Measurements from ENCODE around the gene BICDL2. TPM values are rescaled to one million over a fixed set of nuclear protein-coding genes. Genes with fewer than 3 reads are reported as not detected.
"Not testable (repeated sequence)": the region's sequence is repeated elsewhere in the genome, so short reads cannot be mapped to it uniquely, and the experiment has no call there.

Gene BICDL2
- total RNA-seq, 1 donor from 2014 or later: 0.05 TPM

DNA sequence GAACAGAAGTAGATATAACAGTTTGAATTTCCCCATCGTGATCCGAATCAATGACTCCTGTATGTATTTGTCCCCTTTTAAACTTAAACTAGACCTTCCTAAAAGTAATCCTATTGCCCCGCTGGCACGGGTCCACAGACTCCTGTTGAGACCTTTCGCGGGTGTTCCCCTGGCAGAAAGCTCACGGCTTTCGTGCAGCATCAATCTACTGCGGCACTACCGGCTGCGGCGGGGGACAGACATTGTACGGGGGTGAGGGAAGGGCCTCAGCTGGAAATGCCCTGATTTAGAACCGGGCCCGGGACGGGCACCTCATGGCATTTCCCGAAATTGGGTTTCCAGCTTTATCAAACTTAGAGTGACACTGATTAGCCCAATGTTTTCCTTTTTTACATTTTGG, 43.3 kb upstream of the BICDL2 start:
- no peak overlapping the region for H3K27ac ChIP-seq (replicated peaks)
- H3K27me3 ChIP-seq (ENCODE audit: low read depth): no peaks in the 10 kb centered on the region
- H3K4me3 ChIP-seq: no peak overlapping the region
- peaks cover 9% of the 10 kb centered on the region for H3K4me1 ChIP-seq
- intact Hi-C loops (cut with micrococcal nuclease): no loop called here
- H3K36me3 ChIP-seq: peaks cover 3% of the 10 kb centered on the region
- no peak for DNase-seq
- no peak for TF ChIP-seq CTCF (IDR thresholded peaks at IDR 0.05; ENCODE audit: borderline replicate concordance)
- H3K9me3 ChIP-seq (replicated peaks): no peaks in the 10 kb centered on the region

GRCh38 chr16:3076577-3076976, 39.8 kb upstream of the BICDL2 start:
- no peak for DNase-seq
- H3K36me3 ChIP-seq: peaks cover 3% of the 10 kb centered on the region
- no peaks in the 10 kb centered on the region for H3K9me3 ChIP-seq (replicated peaks)
- TF ChIP-seq CTCF (IDR thresholded peaks at IDR 0.05; ENCODE audit: borderline replicate concordance): no peak
- no peaks in the 10 kb centered on the region for H3K27me3 ChIP-seq (ENCODE audit: low read depth)
- peak overlapping the region; percentile 16 for H3K27ac ChIP-seq (replicated peaks)
- H3K4me3 ChIP-seq: no peak overlapping the region
- peaks cover 11% of the 10 kb centered on the region for H3K4me1 ChIP-seq
- intact Hi-C loops (cut with micrococcal nuclease): no loop called here

DNA sequence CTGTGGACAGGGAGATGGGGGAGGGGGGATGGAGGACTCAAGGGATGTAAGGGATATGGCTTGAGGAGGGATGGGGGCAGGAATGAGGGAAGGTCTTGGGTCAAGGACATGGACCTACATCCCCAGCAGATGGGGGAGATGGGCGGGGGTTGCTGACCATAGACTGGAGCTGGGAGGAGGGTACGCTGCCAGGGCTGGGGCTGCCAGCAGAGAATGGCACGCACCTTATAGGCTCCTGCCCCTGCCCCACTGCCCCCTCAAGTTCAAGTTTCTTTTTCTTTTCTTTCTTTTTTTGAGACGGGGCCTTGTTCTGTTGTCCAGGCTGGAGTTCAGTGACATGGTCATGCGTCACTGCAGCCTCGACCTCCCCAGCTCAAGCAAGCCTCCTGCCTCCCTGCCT, 39.2 kb upstream of the BICDL2 start:
- peaks cover 11% of the 10 kb centered on the region for H3K4me1 ChIP-seq
- H3K9me3 ChIP-seq (replicated peaks); H3K36me3 ChIP-seq; H3K27me3 ChIP-seq (ENCODE audit: low read depth); DNase-seq; intact Hi-C loops (cut with micrococcal nuclease); H3K4me3 ChIP-seq: not testable (repeated sequence)
- H3K27ac ChIP-seq (replicated peaks): peak overlapping the region; percentile 16

DNA sequence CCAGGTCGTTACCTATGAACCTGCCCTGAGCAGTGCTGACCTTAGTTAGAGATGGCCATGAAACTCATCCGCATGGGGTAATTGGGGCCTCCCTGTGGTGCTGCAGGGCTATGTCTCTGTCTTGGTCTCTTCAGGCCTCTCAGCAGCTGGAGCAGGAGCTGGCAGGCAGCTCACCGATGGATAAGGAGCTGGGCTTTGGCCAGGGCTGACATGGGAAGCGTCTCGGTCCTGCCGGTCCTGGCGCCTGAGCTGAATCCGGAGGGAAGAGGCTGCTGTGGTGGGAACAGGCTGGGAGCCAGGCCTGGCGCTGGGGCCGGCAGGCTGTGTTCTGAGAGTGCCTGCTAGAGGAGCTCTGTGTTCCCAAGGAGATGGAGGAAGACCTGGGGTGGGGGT, 38.8 kb upstream of the BICDL2 start:
- Histone ChIP-seq H3K27me3 (ENCODE audit: low read depth) (no peaks in the 10 kb centered on the region), H3K4me3 (no peak overlapping the region), H3K9me3 (replicated peaks) (no peaks in the 10 kb centered on the region), H3K36me3 (peaks cover 3% of the 10 kb centered on the region), H3K27ac (replicated peaks) (peak overlapping the region; percentile 33), H3K4me1 (peaks cover 11% of the 10 kb centered on the region)
- TF ChIP-seq CTCF (IDR thresholded peaks at IDR 0.05; ENCODE audit: borderline replicate concordance): no peak
- DNase-seq: peak; percentile 65
- intact Hi-C loops (cut with micrococcal nuclease): no loop called here

DNA sequence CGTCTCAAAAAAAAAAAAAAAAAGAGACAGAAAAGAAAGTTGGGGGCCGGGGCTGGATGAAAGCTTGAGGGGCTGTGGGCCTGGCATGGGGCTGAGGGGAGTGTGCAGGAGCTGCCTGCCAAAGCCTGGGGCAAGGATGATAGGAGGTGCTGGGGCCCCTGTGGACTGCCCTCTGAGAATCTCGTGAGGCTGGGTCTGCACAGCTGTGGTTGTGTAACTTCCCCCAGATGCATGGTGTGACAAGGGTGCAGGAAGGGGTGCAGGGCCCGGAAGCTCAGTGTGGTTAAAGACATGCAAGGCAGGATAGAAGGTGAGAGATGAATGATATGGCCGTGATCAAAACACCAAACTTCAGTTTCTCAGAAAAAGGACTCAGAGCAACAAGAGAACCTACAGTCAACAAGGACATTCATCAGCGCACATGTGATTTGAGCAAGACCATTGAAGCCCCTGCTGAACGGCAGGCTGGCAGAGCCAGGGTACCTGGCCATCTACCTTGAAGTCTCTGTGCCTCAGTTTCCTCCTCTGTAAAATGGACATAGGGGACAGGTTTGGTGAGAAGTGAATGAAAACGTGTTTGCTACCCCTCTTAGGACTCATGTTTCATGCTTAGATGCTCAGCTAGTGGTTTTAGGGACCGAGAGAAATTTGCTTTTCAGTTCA, 38.2 kb upstream of the BICDL2 start:
- Histone ChIP-seq H3K4me3 (no peak overlapping the region), H3K27ac (replicated peaks) (peak overlapping the region; percentile 33), H3K27me3 (ENCODE audit: low read depth) (no peaks in the 10 kb centered on the region), H3K9me3 (replicated peaks) (no peaks in the 10 kb centered on the region), H3K36me3 (peaks cover 3% of the 10 kb centered on the region), H3K4me1 (peaks cover 11% of the 10 kb centered on the region)
- intact Hi-C loops (cut with micrococcal nuclease): no loop called here
- DNase-seq: no peak
- TF ChIP-seq CTCF (IDR thresholded peaks at IDR 0.05; ENCODE audit: borderline replicate concordance): no peak

GRCh38 chr16:3073448-3073847, 36.7 kb upstream of the BICDL2 start:
- Histone ChIP-seq H3K4me1 (peaks cover 12% of the 10 kb centered on the region), H3K27ac (replicated peaks) (no peak overlapping the region), H3K27me3 (ENCODE audit: low read depth) (no peaks in the 10 kb centered on the region), H3K4me3 (no peak overlapping the region), H3K9me3 (replicated peaks) (no peaks in the 10 kb centered on the region), H3K36me3 (peaks cover 5% of the 10 kb centered on the region)
- intact Hi-C loops (cut with micrococcal nuclease): no loop called here
- no peak for TF ChIP-seq CTCF (IDR thresholded peaks at IDR 0.05; ENCODE audit: borderline replicate concordance)
- no peak for DNase-seq

DNA sequence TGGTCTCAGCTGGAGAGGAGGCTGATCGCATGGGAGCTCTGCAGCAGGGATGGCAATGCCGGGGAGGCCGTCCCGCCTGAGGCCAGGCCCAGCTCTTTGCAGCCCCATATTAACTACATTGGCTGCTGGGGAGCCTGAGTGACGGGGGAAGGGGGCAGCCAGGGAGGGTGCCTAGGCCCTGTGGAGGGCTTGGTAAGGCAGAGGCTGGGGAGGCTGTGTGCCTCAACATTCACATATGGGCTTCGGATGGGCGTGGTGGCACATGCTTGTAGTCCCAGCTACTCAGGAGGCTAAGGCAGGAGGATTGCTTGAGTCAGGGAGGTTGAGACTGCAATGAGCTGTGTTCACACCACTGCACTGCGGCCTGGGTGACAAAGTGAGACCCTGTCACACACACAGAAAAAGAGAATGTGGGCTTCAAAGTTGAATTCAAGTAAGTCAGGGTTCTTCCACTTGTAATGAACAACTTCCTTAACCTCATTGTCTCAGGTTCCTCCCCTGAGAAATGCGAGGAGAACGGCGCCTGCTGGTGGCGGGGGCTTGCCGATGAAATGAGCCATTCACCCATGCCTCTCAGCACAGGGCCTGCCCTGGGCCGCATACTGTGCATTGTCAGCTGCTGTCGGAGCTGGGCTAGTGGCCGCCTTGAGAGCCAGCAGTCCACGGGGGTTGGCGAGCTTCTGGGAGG, 36.0 kb upstream of the BICDL2 start:
- H3K27ac ChIP-seq (replicated peaks); H3K9me3 ChIP-seq (replicated peaks); DNase-seq; H3K27me3 ChIP-seq (ENCODE audit: low read depth); intact Hi-C loops (cut with micrococcal nuclease); H3K4me3 ChIP-seq: not testable (repeated sequence)
- peaks cover 19% of the 10 kb centered on the region for H3K4me1 ChIP-seq
- H3K36me3 ChIP-seq: peaks cover 12% of the 10 kb centered on the region

- DNase-seq; intact Hi-C loops (cut with micrococcal nuclease); H3K4me3 ChIP-seq; H3K9me3 ChIP-seq (replicated peaks); H3K27me3 ChIP-seq (ENCODE audit: low read depth); H3K36me3 ChIP-seq; H3K27ac ChIP-seq (replicated peaks): not testable (repeated sequence)
- H3K4me1 ChIP-seq: peaks cover 24% of the 10 kb centered on the region
These were observed 35.4 kb upstream of the BICDL2 start for GRCh38 chr16:3072148-3072547.
